Esophagus muscularis mucosa (tissue), 4 donors: ENCODE measurements around the gene CDHR3.

Source experiments
- CTCF ChIP-seq, 3 experiments: fragments of 200-600 bp in 2 of 3; fragments of 450-650 bp in 1 of 3; sonication (generic) in 2 of 3; IDR thresholded peaks; one replicate each; pipeline ENCODE4 v1.5.1; 2017 to 2019; ENCODE audit warnings: antibody characterized with exemption in 3 of 3, mild to moderate bottlenecking in 2 of 3, moderate library complexity in 1 of 3
- EP300 ChIP-seq: sonication (generic); formaldehyde crosslinking; IDR thresholded peaks from one replicate; pipeline ENCODE4 v1.6.1; 2017; ENCODE audit warnings: antibody characterized with exemption
- POLR2A ChIP-seq: fragments of 450-650 bp; IDR thresholded peaks from one replicate; pipeline ENCODE4 v1.6.1; 2017; ENCODE audit warnings: antibody characterized with exemption, moderate library complexity, mild to moderate bottlenecking, low read depth
- POLR2AphosphoS5 ChIP-seq, 2 donors: sonication (generic); formaldehyde crosslinking; IDR thresholded peaks; one replicate each; pipeline ENCODE4 v1.6.1; 2017; ENCODE audit warnings: antibody characterized with exemption in 2 of 2

DNA sequence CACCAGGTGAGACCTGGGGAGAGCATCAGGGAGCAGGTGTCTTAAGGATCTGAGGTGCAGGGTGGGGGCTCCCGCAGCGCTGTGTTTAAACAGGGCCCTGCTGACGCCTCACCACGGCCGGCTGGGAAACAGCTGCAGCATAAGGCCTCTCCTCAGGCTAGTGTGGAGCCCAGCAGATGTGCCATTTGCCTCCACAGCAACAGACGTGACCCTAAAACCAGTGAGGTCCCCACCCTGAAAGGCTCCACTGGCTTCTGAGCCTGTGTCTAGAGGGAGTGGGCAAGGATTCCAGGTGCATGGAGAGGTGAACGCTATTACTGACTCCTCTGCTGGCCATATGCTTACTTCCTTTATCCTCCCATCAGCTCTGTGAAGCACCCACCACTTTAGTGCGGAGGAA, 101.3 kb downstream of the CDHR3 start:
- TF ChIP-seq CTCF (IDR thresholded peaks at IDR 0.05) (no peak), POLR2AphosphoS5 (IDR thresholded peaks at IDR 0.05) (no peak), POLR2A (no peak), EP300 (no peak)
